Activated CD4-positive, alpha-beta T cell treated with anti-CD3 and anti-CD28 coated beads, Interleukin-2, amount 50 U/mL, for 16 hours (primary cell): ENCODE data around the gene ADGRF1.
"Not testable (repeated sequence)": the region's sequence is repeated elsewhere in the genome, so short reads cannot be mapped to it uniquely, and the experiment has no call there.

ENCODE experiments used
- DNase-seq: peaks from one replicate; pipeline ENCODE4 v3.0.0-alpha.2; 2020

Gene ADGRF1

DNA sequence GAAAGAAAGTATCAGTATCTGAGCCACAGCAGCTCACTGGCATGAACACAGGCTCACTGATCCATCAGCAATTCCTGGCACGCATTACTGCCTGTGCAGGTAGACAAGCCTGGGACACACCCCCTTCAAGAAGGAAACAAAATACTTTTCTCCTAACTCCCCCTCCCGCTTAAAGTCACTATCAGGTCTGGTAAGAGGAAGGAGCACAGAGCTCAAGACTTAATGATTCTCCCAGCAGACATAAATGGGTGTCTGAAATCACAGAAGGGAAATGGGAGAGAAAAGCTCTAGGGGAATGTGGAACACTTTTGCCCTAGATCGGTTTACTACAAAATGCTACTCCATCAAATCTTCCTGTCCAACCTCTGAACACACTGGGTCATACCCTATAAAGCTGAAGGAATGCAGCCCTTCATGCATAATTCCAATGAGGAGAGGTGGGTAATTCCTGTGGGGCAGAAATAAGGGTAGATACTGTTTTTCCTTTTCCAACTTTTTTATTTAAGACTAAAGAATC is at the start of gene ADGRF1:
Gene ADGRF1, minus strand, starts transcription at position 58 of the 517 bp plus-strand sequence. CDS start 13,271 bp downstream, outside the sequence.
- no peak for DNase-seq

GRCh38 chr6:47090881-47091280 is 48.7 kb upstream of the ADGRF1 start:
- no peak for DNase-seq

GRCh38 chr6:47089473-47089872 is 47.3 kb upstream of the ADGRF1 start:
- not testable (repeated sequence) for DNase-seq

- DNase-seq, result no peak
Observed at GRCh38 chr6:47086051-47086770, 44.1 kb upstream of the ADGRF1 start.

DNA sequence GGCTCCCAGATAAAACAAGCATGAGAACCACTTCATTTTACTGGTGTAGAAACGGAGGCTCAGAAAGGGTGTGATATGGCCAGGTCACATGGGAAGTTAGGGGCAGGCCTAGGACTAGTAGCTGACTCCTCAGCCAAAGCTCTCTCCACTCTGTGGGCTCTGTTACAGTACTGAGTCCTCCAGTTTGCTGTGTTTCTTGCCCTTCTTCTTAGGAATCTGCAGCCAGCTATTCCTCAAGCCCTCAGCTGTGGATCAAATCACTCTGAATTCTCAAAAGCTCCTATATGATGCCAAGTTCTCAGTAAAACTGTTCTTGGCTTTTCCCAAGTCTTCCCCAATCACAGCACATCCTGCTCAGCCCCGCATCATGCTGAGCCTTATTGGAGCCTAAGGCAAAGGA is 42.5 kb upstream of the ADGRF1 start:
- DNase-seq, result no peak

DNA sequence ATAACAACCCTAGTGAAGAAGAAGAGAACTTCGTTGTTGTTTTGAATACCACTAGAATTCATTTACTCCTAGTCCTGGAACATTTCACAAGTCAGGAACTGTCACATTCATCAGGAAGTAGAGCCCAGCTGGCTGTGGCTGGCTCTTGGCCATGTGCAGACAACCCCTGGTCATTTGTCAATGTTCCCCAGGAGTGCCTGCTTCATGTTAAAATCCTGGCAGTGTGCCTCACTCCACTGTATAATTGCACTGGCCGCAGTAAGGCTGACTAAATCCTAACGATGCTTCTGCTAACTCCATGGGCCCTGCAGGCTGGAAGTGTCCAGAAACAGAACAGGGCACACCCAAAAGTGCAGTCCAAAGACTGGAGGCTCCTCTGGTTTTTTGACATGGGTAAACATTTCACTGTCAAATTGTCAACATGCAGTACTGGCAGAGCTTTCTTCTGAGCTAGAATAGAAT is 41.5 kb upstream of the ADGRF1 start:
- no peak for DNase-seq

- no peak for DNase-seq
Observed at GRCh38 chr6:47080083-47080596, 38.0 kb upstream of the ADGRF1 start.

DNA sequence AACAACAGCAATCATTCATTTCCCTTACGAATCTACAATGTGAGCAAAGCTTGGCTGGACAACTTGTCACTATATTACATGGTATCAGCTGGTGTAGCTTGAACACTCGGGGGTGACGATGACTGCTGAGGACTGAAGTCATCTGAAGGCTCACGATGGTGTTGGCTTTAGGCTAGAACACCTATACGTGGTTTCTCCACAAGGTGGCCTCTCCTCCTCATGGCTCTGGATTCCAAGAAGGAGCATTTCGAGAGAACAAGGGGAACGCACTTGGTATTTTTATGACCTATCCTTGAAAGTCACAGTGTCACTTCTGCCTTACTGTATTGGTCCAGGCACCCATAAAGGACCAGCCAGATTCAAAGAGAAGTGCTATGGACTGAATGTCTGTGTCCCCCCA is 37.5 kb upstream of the ADGRF1 start:
- DNase-seq, result no peak

- no peak for DNase-seq
Observed at GRCh38 chr6:47078991-47079390, 36.9 kb upstream of the ADGRF1 start.

- no peak for DNase-seq
Observed at GRCh38 chr6:47076422-47077344, 34.6 kb upstream of the ADGRF1 start.

DNA sequence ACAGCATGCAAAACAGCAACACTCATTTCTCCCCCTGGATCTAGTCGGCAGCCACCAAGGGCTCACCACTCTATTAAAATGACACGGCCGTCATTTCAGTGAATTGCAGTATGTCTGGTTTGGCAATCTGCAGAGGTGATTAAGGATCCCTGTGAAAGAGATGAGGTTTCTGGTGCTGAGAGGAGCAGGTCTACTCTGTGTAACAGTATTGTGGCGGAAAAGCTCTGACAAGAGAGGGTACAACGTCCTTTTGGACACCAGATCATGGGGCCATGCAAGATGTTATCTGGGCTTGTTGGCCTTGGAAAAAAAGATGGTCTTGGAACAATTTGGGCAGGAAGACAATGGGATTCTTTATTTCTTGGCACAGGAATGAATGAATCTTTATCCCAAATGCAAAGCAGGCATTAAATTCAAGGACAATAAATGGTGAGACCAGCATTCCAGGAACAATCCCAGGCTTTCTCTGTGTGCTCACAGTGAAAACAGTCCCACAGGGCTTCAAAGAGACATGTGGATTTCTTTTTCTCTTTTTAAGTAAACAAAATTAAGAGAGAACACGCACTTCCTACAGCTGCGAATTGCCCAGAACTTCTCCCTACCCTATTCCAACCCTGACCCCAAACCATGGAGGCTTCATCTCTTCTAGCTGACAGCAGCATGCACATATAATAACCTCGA is 33.7 kb upstream of the ADGRF1 start:
- DNase-seq, result no peak

DNA sequence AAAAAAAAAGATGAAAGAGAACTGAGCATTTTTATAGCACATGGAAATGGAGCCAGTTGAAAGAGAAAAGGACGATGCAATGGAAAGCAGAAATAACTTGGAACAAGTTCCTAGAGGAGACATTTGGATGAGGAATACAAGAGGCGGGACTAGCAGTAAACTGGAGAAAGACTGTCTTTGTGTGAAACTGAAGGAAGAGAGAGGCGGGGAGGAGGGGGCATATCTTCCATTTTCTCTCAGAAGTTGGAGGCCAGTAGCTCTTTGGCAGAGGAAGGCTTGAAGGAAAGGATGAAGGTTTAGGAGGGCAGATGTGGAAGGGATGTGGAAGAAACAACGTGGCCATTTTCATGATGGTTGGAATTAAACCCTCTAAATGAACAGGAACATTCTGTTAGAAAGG is 33.0 kb upstream of the ADGRF1 start:
- no peak for DNase-seq

GRCh38 chr6:47073125-47074110 is 31.3 kb upstream of the ADGRF1 start:
- no peak for DNase-seq

DNA sequence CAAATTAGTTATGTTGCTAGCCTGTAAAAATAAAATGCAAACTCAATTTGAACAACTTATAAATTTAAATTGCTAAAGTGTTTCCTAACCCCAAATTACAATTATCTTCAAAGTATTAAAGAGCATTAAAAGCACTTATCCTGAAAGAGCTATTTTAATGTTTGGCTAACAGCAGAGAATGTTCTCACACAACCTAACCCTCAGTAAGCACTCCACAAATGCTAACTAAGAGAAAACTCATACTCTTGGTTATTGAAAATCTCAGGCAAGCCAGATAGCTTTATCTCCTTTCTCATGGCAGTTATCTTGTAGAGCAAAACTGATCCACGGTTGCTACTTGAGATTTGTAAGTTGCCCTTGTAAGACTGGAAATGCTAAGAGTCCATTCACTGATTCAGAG is 30.5 kb upstream of the ADGRF1 start:
- no peak for DNase-seq

- no peak for DNase-seq
Observed at GRCh38 chr6:47071681-47072080, 29.5 kb upstream of the ADGRF1 start.

GRCh38 chr6:47070461-47070860 is 28.3 kb upstream of the ADGRF1 start:
- DNase-seq, result no peak

DNA sequence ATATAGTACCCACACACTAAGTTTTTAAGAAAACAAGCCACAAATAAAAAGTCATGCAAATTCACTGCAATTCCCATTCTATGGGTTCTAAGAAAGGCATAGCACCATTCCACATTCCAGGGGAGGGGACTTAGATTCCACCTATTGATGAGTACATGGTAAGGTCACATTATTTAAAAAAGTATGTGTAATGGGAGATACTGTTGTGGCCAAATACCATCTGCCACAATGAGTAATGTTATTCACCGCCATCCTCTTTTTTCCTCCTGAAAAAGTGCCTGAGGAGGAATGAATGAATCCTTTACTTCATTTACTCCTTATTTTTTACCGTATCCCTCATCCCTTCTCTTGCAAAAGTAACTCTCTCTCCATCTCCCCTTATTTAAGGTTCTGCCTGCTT is 27.0 kb upstream of the ADGRF1 start:
- no peak for DNase-seq

DNA sequence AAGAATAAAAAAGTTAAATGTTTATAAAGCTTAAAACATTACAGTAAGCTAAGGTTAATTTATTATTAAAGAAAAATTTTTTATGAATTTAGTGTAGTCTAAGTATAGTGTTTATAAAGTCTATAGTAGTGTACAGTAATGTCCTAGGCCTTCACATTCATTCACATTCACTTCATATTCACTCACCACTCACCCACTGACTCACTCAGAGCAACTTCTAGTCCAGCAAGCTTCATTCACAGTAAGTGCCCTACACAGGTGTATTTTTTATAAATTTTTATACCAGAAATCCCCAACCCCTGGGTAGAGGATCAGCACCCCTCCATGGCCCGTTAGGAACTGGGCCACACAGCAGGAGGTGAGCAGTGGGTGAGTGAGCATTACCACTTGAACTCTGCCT is 24.3 kb upstream of the ADGRF1 start:
- no peak for DNase-seq

DNA sequence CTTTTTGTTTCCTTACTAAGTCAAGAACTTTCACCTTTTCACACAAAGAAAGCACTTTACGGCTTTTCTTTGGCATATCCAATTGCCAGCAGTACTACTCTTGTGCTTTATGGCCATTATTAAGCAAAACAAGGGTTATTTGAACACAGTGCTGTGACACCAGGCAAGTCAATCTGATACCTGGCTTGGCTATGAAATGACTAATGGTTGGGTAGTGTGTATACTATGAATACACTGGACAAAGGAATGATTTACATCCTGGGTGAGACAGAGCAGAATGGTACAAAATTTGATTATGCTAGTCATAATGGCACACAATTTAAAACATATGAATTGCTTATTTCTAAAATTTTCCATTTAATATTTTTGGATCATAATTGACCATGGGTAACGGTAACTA is 22.1 kb upstream of the ADGRF1 start:
- no peak for DNase-seq

GRCh38 chr6:47062346-47062745 is 20.2 kb upstream of the ADGRF1 start:
- no peak for DNase-seq
